Body of pancreas (tissue), 4 donors: ENCODE results near the gene ZDHHC4. TPM values are rescaled to one million over a fixed set of nuclear protein-coding genes. Genes with fewer than 3 reads are reported as not detected.

Source experiments
- ATAC-seq: fragments of 150-250 bp; one replicate; pipeline ENCODE4 v1.9.1; 2016
- DNase-seq, 4 donors: peaks; one replicate each; pipeline ENCODE4 v3.0.0-alpha.2; 2019
- H3K27ac ChIP-seq, 4 donors: fragments of 200-600 bp; sonication (generic); 1 replicate in 3 of 4; 2 replicates in 1 of 4; pipeline versions ENCODE4 v1.5.1 to v1.6.1; 2016 to 2019; ENCODE audit warnings: mild to moderate bottlenecking in 1 of 4, mixed read lengths in 1 of 4, moderate library complexity in 1 of 4
- H3K27me3 ChIP-seq, 2 donors: fragments of 200-600 bp; sonication (generic); one replicate each; pipeline ENCODE4 v1.6.0; 2016; ENCODE audit warnings: mild to moderate bottlenecking in 1 of 2
- H3K36me3 ChIP-seq, 2 donors: fragments of 200-600 bp; sonication (generic); replicated peaks in 1 of 2; 2 replicates each; pipeline ENCODE4 v1.5.1; 2016; ENCODE audit warnings: low read depth in 2 of 2; ENCODE audit not compliant: insufficient read depth in 1 of 2
- H3K4me1 ChIP-seq: fragments of 200-600 bp; sonication (generic); one replicate; pipeline ENCODE4 v1.6.0; 2016
- H3K4me3 ChIP-seq, 2 donors: fragments of 200-600 bp; sonication (generic); 1 replicate in 1 of 2; 2 replicates in 1 of 2; pipeline ENCODE4 v1.5.1; 2016 to 2019
- H3K9me3 ChIP-seq, 3 donors: fragments of 200-600 bp; sonication (generic); 1 replicate in 2 of 3; 2 replicates in 1 of 3; pipeline ENCODE4 v1.5.1; 2016
- CTCF ChIP-seq, 7 experiments: fragments of 450-650 bp in 4 of 7; fragments of 200-600 bp in 3 of 7; sonication (generic) in 3 of 7; IDR thresholded peaks; one replicate each; pipeline ENCODE4 v1.5.1; 2016 to 2019; ENCODE audit warnings: antibody characterized with exemption in 7 of 7
- POLR2A ChIP-seq, 3 donors: fragments of 450-650 bp; IDR thresholded peaks; one replicate each; pipeline ENCODE4 v1.6.1; 2016; ENCODE audit warnings: antibody characterized with exemption in 3 of 3, mild to moderate bottlenecking in 2 of 3
- WGBS, 2 donors: methylation state at CpG; one replicate each; pipeline ENCODE4 v1.1.5; 2017; 5-methylcytosine and 5-hydroxymethylcytosine counted together
- intact Hi-C: fragments of 100-400 bp; cut with DNase I; formaldehyde crosslinking; loops from one replicate; pipeline ENCODE4 v1.15.1; 2023
- total RNA-seq, 2 donors: library from RNA; depleted of rRNA; stranded (reverse); fragments of >200 nt; gene quantifications; one replicate each; pipeline ENCODE4 v1.1.0, GENCODE V29; 2016

The ZDHHC4 gene
- total RNA-seq, 2 donors from 2014 or later, result 19.1 to 35.5 TPM

DNA sequence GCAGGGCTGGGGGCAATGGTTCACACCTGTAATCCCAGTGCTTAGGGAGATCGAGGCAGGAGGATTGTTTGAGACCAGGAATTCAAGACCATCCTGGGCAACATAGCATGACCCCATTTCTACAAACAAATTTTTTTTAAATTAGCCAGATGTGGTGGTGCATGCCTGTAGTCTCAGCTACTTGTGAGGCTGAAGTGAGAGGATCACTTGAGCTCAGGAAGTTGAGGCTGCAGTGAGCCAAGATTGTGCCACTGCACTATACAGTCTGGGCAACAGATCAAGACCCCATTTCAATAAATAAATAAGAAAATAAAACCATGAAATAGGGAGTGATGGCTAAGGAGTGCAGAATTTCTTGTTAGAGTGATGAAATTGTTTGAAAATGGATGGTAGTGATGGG is 34.9 kb upstream of the ZDHHC4 start:
- H3K4me1 ChIP-seq, result no peaks in the 10 kb centered on the region
- peaks cover 0 to 5% of the 10 kb centered on the region in 2 donors for H3K27me3 ChIP-seq
- ATAC-seq (no peak), DNase-seq (no peak)
- 71 to 87% methylated on average over 1 of the region's 1 CpG for WGBS, 2 donors
- no peak overlapping the region for H3K27ac ChIP-seq
- H3K36me3 ChIP-seq, result no peaks in the 10 kb centered on the region
- intact Hi-C loops, result no loop called here
- H3K9me3 ChIP-seq, result no peaks in the 10 kb centered on the region
- TF ChIP-seq CTCF (IDR thresholded peaks at IDR 0.05) (no peak), POLR2A (IDR thresholded peaks at IDR 0.05) (no peak)
- H3K4me3 ChIP-seq, result no peak overlapping the region

DNA sequence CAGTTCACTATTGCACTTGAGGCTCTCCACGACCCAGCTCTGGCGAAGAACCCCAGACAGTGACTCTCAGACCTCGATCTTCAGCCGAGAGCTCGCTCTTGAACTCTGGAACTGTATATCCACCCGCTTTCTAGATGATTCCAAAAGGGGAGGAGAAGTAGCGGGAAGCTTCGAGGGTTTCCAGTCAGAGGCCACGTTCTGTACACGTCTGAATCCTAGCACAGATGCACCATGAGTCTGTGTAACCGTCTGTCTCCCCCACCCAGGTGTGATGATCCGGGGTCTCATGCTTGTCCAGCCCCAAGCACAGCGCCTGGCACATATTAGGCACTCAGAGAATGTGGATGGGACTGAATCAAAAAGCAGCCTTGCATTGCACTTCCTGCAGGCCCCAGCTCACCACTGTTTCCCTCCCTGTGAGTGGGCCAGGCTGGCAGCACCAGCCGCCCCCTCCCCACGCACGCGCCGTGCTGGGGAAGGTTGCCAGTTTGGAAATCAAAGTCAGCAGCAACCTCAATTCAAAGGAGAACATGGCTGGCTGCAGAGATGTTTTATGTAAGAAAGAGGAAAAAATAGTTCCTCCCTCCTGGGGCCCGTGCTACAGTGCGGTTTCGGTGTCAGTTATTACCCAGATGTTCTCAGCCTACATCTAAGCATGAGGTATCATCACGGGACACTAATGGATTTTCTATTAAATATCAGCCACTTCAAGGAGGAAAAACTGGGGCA is 31.7 kb upstream of the ZDHHC4 start:
- intact Hi-C loops, result no loop called here
- 69 to 77% methylated on average over 18 to 22 of the region's 22 CpGs for WGBS, 2 donors
- ATAC-seq (no peak), DNase-seq (no peak)
- H3K36me3 ChIP-seq, result no peaks in the 10 kb centered on the region
- TF ChIP-seq CTCF (IDR thresholded peaks at IDR 0.05) (no peak), POLR2A (IDR thresholded peaks at IDR 0.05) (no peak)
- H3K27me3 ChIP-seq, result no peaks in the 10 kb centered on the region
- no peak overlapping the region for H3K27ac ChIP-seq
- H3K9me3 ChIP-seq, result no peaks in the 10 kb centered on the region
- no peak overlapping the region for H3K4me3 ChIP-seq
- no peaks in the 10 kb centered on the region for H3K4me1 ChIP-seq

DNA sequence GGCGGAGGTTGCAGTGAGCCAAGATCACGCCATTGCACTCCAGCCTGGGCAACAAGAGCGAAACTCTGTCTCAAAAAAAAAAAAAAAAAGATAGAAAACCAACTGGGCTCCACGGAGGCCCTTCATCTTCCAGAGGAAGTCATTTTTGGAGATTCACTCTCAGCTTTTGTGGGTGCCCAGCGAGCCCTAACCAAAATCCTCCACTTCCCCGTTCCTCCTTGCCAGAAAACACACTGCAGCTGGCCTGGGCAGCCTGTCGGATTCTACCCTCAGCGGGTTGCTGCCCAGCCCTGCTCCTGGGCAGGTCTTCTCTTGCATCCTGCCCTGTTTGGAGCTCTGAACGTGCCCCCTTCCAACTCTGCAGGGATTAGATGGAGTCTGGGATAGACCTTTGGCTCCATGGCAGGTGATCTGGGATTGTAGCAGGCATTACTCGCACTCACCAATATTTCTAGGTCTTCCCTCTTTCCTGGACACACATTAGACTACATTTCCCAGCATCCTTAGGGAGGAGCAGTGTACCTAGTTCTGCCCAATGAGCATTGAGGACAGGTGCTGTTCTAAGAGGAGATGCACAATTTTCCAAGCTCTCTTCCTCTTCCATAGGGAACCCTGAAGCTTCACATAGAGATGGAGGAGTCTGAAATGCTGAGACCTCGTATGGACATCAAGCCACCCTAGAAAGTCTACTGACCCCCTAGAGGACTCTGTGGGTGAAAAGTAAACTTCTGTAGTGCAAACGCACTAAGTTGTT is 30.6 kb upstream of the ZDHHC4 start:
- no peak overlapping the region for H3K4me3 ChIP-seq
- H3K27ac ChIP-seq, result no peak overlapping the region
- H3K36me3 ChIP-seq, result no peaks in the 10 kb centered on the region
- TF ChIP-seq CTCF (IDR thresholded peaks at IDR 0.05) (no peak), POLR2A (IDR thresholded peaks at IDR 0.05) (no peak)
- ATAC-seq, result no peak
- no peaks in the 10 kb centered on the region for H3K27me3 ChIP-seq
- H3K4me1 ChIP-seq, result no peaks in the 10 kb centered on the region
- intact Hi-C loops, result no loop called here
- no peak for DNase-seq
- no peaks in the 10 kb centered on the region for H3K9me3 ChIP-seq
- WGBS, 2 donors, result 71% methylated on average over 11 to 12 of the region's 12 CpGs

DNA sequence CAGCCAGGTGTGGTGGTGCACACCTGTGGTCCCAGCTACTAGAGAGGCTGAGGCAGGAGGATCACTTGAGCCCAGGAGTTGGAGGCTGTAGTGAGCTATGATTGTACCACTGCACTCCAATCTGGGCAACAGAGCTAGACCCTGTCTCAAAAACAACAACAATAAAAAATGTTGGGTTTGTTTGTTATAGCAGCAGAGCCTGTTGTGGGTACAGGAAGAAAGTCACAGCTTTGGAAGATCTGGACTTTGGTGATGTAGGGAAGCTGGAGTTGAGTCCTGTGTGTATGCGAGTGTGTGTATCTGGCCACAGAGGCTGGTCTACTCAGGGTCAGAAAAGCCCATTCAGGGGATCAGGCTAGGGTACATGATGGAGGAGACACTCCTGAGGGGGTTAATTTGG is 29.9 kb upstream of the ZDHHC4 start:
- Histone ChIP-seq H3K4me3 (no peak overlapping the region), H3K9me3 (no peaks in the 10 kb centered on the region), H3K4me1 (no peaks in the 10 kb centered on the region), H3K27me3 (no peaks in the 10 kb centered on the region), H3K36me3 (no peaks in the 10 kb centered on the region), H3K27ac (no peak overlapping the region)
- TF ChIP-seq POLR2A (IDR thresholded peaks at IDR 0.05), result no peak
- TF ChIP-seq CTCF (IDR thresholded peaks at IDR 0.05), result no peak
- ATAC-seq (no peak), DNase-seq (no peak)
- intact Hi-C loops, result no loop called here
- 80 to 90% methylated on average over 1 of the region's 1 CpG for WGBS, 2 donors
